K562 (cell line): ENCODE data around the gene ZKSCAN4. TPM values are rescaled to one million over a fixed set of nuclear protein-coding genes. Genes with fewer than 3 reads are reported as not detected.

Experiments used
- BRD4 ChIP-seq: fragments of 200-600 bp; sonication (generic); IDR thresholded peaks from 2 replicates; pipeline ENCODE4 v1.6.1; 2017; ENCODE audit warnings: inconsistent platforms
- CBX1 ChIP-seq: sonication (generic); IDR thresholded peaks from 2 replicates; pipeline ENCODE4 v1.6.1; 2016; ENCODE audit warnings: antibody characterized with exemption, low read depth, mild to moderate bottlenecking
- HDAC2 ChIP-seq: fragments of 450-650 bp; IDR thresholded peaks from 2 replicates; pipeline ENCODE4 v1.6.1; 2016; ENCODE audit warnings: mild to moderate bottlenecking
- HOXB6 ChIP-seq: fragments of 250-450 bp; sonication (Bioruptor Pico); IDR thresholded peaks from 2 replicates; pipeline ENCODE4 v1.5.1; 2022; ENCODE audit warnings: mild to moderate bottlenecking, borderline replicate concordance
- HSF4 ChIP-seq: fragments of 250-450 bp; sonication (Bioruptor Pico); IDR thresholded peaks from 2 replicates; pipeline ENCODE4 v2.1.2; 2022; ENCODE audit warnings: mild to moderate bottlenecking, moderate library complexity, borderline replicate concordance
- IFI16 ChIP-seq: fragments of 250-450 bp; sonication (Bioruptor Pico); IDR thresholded peaks from 2 replicates; pipeline ENCODE4 v2.1.2; 2022; ENCODE audit warnings: mild to moderate bottlenecking, inconsistent platforms
- KLF10 ChIP-seq: fragments of 250-450 bp; sonication (Bioruptor Pico); IDR thresholded peaks from 2 replicates; pipeline ENCODE4 v1.6.1; 2021; ENCODE audit warnings: matching md5 sums
- MAFK ChIP-seq: IDR thresholded peaks from 2 replicates; pipeline ENCODE4 v1.6.1; 2011; ENCODE audit warnings: low read length, improper control_type of control experiment
- MCM2 ChIP-seq: fragments of 450-650 bp; IDR thresholded peaks from 2 replicates; pipeline ENCODE4 v1.6.1; 2017; ENCODE audit warnings: low read depth, mild to moderate bottlenecking
- MED1 ChIP-seq: sonication (generic); formaldehyde crosslinking; IDR thresholded peaks from 2 replicates; pipeline ENCODE4 v1.8.1; 2023; ENCODE audit warnings: missing genetic modification reagents, borderline replicate concordance
- PCBP1 ChIP-seq: fragments of 200-400 bp; formaldehyde crosslinking; IDR thresholded peaks from 2 replicates; pipeline ENCODE4 v1.6.1; 2018; ENCODE audit warnings: mild to moderate bottlenecking, low read depth, low read length; ENCODE audit not compliant: poor library complexity, severe bottlenecking
- PTBP1 ChIP-seq: fragments of 200-400 bp; formaldehyde crosslinking; IDR thresholded peaks from 2 replicates; pipeline ENCODE4 v1.6.1; 2017; ENCODE audit warnings: low read depth, low read length
- RHOXF2B ChIP-seq: fragments of 250-450 bp; sonication (Bioruptor Pico); conservative IDR thresholded peaks from 2 replicates; pipeline ENCODE4 v1.5.1; 2021
- TARDBP ChIP-seq: fragments of 450-650 bp; IDR thresholded peaks from 2 replicates; pipeline ENCODE4 v1.6.1; 2016
- TCF7 ChIP-seq: sonication (generic); IDR thresholded peaks from 2 replicates; pipeline ENCODE4 v1.6.1; 2016; ENCODE audit warnings: antibody characterized with exemption, borderline replicate concordance
- TEAD2 ChIP-seq: fragments of 450-650 bp; IDR thresholded peaks from 2 replicates; pipeline ENCODE4 v1.6.1; 2016; ENCODE audit warnings: missing genetic modification characterization, control low read depth, missing compliant biosample characterization
- TFE3 ChIP-seq: fragments of 450-650 bp; formaldehyde crosslinking; IDR thresholded peaks from 2 replicates; pipeline ENCODE4 v1.4.0; 2020; ENCODE audit warnings: mild to moderate bottlenecking, mixed read lengths
- UBTF ChIP-seq, 2 experiments: IDR thresholded peaks; 2 replicates each; pipeline ENCODE4 v1.6.1; 2012; ENCODE audit warnings: improper control_type of control experiment in 2 of 2, low read depth in 2 of 2, low read length in 2 of 2, borderline replicate concordance in 1 of 2
- ZMIZ1 ChIP-seq, 2 experiments: fragments of 150-350 bp in 1 of 2; IDR thresholded peaks; 2 replicates each; pipeline ENCODE4 v1.6.1; 2012 to 2016; ENCODE audit warnings: low read depth in 2 of 2, low read length in 2 of 2, mild to moderate bottlenecking in 1 of 2, moderate library complexity in 1 of 2
- ZNF311 ChIP-seq: fragments of 250-450 bp; sonication (Bioruptor Pico); IDR thresholded peaks from 2 replicates; pipeline ENCODE4 v1.4.0; 2020; ENCODE audit warnings: mild to moderate bottlenecking, moderate library complexity
- ZNF696 ChIP-seq: fragments of 250-450 bp; sonication (Bioruptor Pico); conservative IDR thresholded peaks from 2 replicates; pipeline ENCODE4 v1.4.0; 2020; ENCODE audit warnings: mild to moderate bottlenecking, moderate library complexity
- polyA plus RNA-seq, 8 experiments: library from polyadenylated mRNA; depleted of rRNA in 4 of 8; stranded (reverse) in 5 of 8; unstranded in 3 of 8; fragments of >200 nt; fragmentation: Nextera tagmentation in 2 of 8; fragmentation: Illumina TruSeq in 1 of 8; extraction: Ambion mirVana in 2 of 8; extraction: Trizol in 1 of 8; gene quantifications; 2 replicates each; pipeline versions ENCODE4 v1.2.1 to v1.2.3, GENCODE V29; 2011 to 2014; ENCODE audit warnings: inconsistent platforms in 1 of 8, missing spikeins in 1 of 8
- total RNA-seq, 7 experiments: library from RNA; depleted of rRNA in 6 of 7; stranded (reverse); fragments of >200 nt in 6 of 7; fragmentation: Illumina TruSeq in 2 of 7; extraction: Trizol in 2 of 7; gene quantifications; 2 replicates each; pipeline versions ENCODE4 v1.2.1 to v1.2.3, GENCODE V29; 2011 to 2021; ENCODE audit warnings: low replicate concordance in 1 of 7

Gene ZKSCAN4
- total and polyA plus RNA-seq, 9 of the 15 experiments (the other 6 are each of a cell fraction or from before 2014, with no cell fraction given): 1.2 to 5.3 (median 4.7) TPM

GRCh38 chr6:28252009-28252975 lies at the start of gene ZKSCAN4 (continued):
- TF ChIP-seq KLF10 (CRISPR knock-in tag) (no peak), PCBP1 (no peak), IFI16 (CRISPR knock-in tag) (peak; percentile 25; the same call in 1 of the 2 replicates), CBX1 (no peak), ZNF311 (no peak), BRD4 (peak; percentile 57; the same call in 1 of the 2 replicates), MAFK (no peak), TARDBP (peak; percentile 83), ZNF696 (CRISPR knock-in tag) (no peak), TCF7 (no peak), HSF4 (CRISPR knock-in tag) (0 out of 2 replicates have a peak, but pooled peaks have one; percentile 28), MCM2 (no peak), HDAC2 (no peak; the same call in none of the 2 replicates), TFE3 (CRISPR knock-in tag) (0 out of 2 replicates have a peak, but pooled peaks have one; percentile 4), PTBP1 (no peak), UBTF (IDR thresholded peaks at IDR 0.05; ENCODE audit: borderline replicate concordance in 1 of 2, low read depth in 2 of 2, low read length in 2 of 2) (peak; percentile 54 to 80; a peak in 2 of 4 replicates), TEAD2 (tag) (no peak), HOXB6 (no peak), ZMIZ1 (IDR thresholded peaks at IDR 0.05; ENCODE audit: low read depth in 2 of 2, low read length in 2 of 2) (no peak), RHOXF2B (CRISPR knock-in tag) (no peak), MED1 (CRISPR knock-in tag) (no peak)
